SK-N-MC (cell line): Measurements from ENCODE around the gene NLGN1.

Source experiments
- EZH2 ChIP-seq: fragments of 200-600 bp; sonication (generic); IDR thresholded peaks from one replicate; pipeline ENCODE4 v1.6.1; 2017; ENCODE audit warnings: antibody characterized with exemption
- POLR2AphosphoS5 ChIP-seq: IDR thresholded peaks from 2 replicates; pipeline ENCODE4 v1.6.1; 2012; ENCODE audit warnings: mild to moderate bottlenecking, low read depth, low read length, borderline replicate concordance

- TF ChIP-seq EZH2 = no peak
- no peak for TF ChIP-seq POLR2AphosphoS5
Observed at GRCh38 chr3:173479301-173479700, 81.8 kb downstream of the NLGN1 start.
